ENCODE measurements around the gene MCM9.
"Not testable (repeated sequence)": the region's sequence is repeated elsewhere in the genome, so short reads cannot be mapped to it uniquely, and the experiment has no call there.

GRCh38 chr6:118868901-118869300, 66.1 kb downstream of the MCM9 start:
- not testable (repeated sequence) for TF ChIP-seq CTCF (IDR thresholded peaks at IDR 0.05; ENCODE audit: low read length); EZH2 (IDR thresholded peaks at IDR 0.05; ENCODE audit: borderline replicate concordance, low read length)
